Bladder microvascular endothelial cell (primary cell): ENCODE measurements around the gene FAM219A. TPM values are rescaled to one million over a fixed set of nuclear protein-coding genes. Genes with fewer than 3 reads are reported as not detected.

ENCODE experiments used
- total RNA-seq: library from RNA; depleted of rRNA; stranded (reverse); fragments of >200 nt; gene quantifications from 2 replicates; pipeline ENCODE4 v1.2.3, GENCODE V29; 2014

Gene FAM219A
- total RNA-seq, result 8.6 and 15.9 TPM in 2 replicates

DNA sequence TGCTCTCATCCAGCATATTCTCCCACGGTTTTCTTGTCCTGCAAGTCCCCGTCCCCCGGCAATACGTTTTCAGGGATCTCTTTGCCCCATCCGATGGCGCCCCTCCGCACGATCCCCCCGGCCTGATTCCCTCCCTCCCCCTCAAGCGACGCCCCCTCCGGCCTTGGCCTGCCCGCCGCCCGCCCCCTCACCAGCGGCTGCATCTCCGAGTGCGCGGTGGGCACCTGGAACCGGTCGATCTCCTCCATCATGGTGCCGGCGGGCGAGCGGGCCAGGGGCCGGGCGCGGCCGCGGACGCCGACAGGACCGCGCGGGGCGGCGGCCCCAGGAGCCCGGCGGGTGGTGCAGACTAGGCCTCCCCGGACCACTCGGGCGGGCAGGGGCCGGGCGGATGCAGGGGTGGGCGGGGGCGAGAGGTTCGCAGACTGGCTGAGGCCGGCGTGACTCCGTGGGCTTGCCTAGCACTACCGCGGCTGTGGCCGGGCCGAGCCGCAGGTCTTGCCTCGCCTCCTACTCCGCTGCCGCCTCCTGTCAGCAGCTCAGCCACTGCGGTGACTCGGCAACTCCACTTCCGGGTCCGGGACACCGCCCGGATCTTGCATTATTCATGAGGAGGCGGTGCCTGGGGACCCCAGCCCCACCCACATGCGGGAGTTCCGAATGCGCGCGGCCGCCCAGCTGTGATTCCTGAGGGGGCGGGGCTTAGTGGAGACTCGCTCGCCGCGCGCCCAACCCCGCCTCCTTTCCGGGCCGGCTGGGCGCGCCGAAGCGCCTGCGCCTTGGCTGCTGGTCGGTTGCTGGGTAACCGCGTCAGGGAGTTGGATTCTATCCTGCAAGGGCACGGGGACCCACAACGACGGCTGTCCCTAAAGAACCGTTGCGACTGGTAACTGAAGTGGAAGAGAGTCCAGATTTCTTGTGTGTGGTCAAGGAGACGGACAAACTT is at the start of gene FAM219A, which contains the start of gene DNAI1:
FAM219A (minus strand) TSS at position 558 of the 946 bp plus-strand sequence; CDS start at position 251, 307 bp downstream.
DNAI1 (plus strand) TSS at position 793 of the 946 bp plus-strand sequence. CDS start 201 bp downstream, outside the sequence.

DNA sequence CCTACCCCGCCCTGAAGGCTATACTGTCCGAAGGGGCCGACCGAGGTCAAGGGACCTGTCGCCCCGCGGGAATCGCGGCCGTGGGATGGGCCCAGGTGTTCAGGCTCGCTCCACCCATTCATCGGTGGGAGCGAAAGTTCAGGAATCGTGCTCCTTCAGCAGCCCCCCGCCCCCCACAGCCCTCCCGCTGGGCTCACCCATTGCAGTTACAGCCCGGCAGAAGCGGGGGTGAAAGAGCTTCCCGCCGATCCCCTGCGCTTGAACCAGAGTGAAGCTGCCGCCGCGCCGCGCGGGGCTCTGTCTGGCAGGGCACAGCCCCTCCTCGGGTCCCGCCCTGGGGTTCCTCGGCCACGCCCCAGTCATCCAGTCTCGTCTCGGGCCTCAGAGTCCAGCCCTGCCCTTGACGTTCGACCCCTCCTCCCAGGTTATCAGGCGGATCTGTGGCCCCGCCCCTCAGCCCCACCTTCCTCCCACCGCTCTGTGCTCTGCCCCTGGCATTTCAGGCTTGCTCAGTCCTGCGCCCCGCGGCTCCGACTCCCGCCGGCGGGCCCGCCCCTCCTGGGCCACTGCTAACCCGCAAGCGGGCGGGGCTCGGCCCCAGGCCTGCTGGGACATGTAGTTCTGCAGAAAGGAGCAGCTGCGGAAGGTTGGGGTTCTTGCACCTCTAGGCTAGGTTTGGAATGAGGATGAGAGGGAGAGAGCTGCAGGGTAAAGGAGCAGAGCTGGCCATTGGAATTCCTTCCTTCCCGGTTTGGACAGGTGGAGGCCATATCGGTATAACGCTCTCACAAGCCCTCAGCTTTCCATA is 81.6 kb downstream of the FAM219A start, which contains the start of gene MYORG:
MYORG (minus strand) TSS at position 303 of the 808 bp plus-strand sequence. CDS start 3,955 bp downstream, outside the sequence.

Other genes with a start within 250 kb of the FAM219A start
- 2.2 and 2.3 TPM in 2 replicates for gene KIF24, start 129.3 kb downstream of the FAM219A start, total RNA-seq
- 19.1 and 50.8 TPM in 2 replicates for gene NUDT2, start 129.0 kb downstream of the FAM219A start, total RNA-seq
- 3.9 and 6.5 TPM in 2 replicates for gene MYORG, start 81.7 kb downstream of the FAM219A start, total RNA-seq
- not detected in 2 replicates for gene DNAI1, start 235 bp upstream of the FAM219A start, total RNA-seq
- 0.06 and 0.16 TPM in 2 replicates for gene ENHO, start 64.4 kb upstream of the FAM219A start, total RNA-seq
- gene CNTFR, start 131.2 kb upstream of the FAM219A start, total RNA-seq, result not detected in 2 replicates
- 14.4 and 20.2 TPM in 2 replicates for gene RPP25L, start 153.5 kb upstream of the FAM219A start, total RNA-seq
- gene DCTN3, start 161.9 kb upstream of the FAM219A start, total RNA-seq, result 67.2 and 74.1 TPM in 2 replicates
- gene ARID3C, start 170.5 kb upstream of the FAM219A start, total RNA-seq, result 0.16 TPM in 1 of 2 replicates, not detected in the other
- gene SIGMAR1, start 179.2 kb upstream of the FAM219A start, total RNA-seq, result 24.8 and 48.1 TPM in 2 replicates
- gene GALT, start 188.1 kb upstream of the FAM219A start, total RNA-seq, result 20.7 and 33.9 TPM in 2 replicates
- gene IL11RA, start 193.6 kb upstream of the FAM219A start, total RNA-seq, result 6.6 and 9.6 TPM in 2 replicates
- gene CCL27, start 204.1 kb upstream of the FAM219A start, total RNA-seq, result 0.16 TPM in 1 of 2 replicates, not detected in the other
- not detected in 2 replicates for gene CCL19, start 232.7 kb upstream of the FAM219A start, total RNA-seq